Transverse colon (tissue), 4 donors: ENCODE results near the gene CREB5.

Experiments
- POLR2AphosphoS5 ChIP-seq, 3 donors: sonication (generic); formaldehyde crosslinking; IDR thresholded peaks; one replicate each; pipeline ENCODE4 v1.6.1; 2016; ENCODE audit warnings: antibody characterized with exemption in 3 of 3
- TF ChIP-seq, protein P1 (sequence below), 5 experiments: fragments of 200-600 bp in 3 of 5; fragments of 450-650 bp in 2 of 5; sonication (generic) in 3 of 5; IDR thresholded peaks; 1 replicate in 2 of 5; 2 replicates in 3 of 5; pipeline ENCODE4 v1.5.1; 2016 to 2017; ENCODE audit warnings: antibody characterized with exemption in 5 of 5, inconsistent platforms in 3 of 5, mild to moderate bottlenecking in 2 of 5, moderate library complexity in 1 of 5

DNA sequence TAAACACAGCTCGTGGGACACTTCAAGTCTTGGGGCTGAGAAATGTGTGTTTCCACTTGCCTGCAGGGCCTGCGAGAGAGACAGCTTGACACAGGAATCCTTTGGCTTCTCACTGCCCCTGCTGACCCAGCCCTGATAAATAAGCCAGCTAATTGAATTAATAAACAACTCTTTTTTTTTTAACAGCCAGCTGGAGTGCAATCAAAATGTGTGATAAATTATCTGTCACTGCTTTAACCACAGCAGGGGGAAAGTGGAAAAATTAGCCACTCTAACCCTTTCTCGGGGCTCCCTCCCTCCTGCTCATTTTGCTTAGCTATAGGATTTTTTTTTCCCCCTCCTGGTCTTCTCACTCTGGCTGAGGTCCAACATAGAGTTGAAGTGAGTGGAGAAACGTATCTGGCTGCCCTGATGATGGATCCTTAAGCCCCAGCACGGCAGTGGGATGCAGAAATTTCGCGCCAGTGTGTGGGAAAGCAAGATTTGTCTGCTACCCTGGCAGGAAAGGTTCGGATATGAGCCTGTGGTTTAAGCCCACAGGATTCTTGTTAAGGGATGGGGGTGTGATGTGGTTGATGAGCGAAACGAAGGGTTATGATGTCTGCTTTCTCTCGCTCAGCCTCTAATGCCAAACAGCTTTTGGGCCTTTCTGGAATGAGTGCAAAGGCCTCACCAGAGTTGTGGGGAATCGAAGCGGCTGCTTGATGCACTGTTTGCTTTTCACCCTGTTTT lies 372.0 kb downstream of the CREB5 start:
- TF ChIP-seq, protein P1, sequence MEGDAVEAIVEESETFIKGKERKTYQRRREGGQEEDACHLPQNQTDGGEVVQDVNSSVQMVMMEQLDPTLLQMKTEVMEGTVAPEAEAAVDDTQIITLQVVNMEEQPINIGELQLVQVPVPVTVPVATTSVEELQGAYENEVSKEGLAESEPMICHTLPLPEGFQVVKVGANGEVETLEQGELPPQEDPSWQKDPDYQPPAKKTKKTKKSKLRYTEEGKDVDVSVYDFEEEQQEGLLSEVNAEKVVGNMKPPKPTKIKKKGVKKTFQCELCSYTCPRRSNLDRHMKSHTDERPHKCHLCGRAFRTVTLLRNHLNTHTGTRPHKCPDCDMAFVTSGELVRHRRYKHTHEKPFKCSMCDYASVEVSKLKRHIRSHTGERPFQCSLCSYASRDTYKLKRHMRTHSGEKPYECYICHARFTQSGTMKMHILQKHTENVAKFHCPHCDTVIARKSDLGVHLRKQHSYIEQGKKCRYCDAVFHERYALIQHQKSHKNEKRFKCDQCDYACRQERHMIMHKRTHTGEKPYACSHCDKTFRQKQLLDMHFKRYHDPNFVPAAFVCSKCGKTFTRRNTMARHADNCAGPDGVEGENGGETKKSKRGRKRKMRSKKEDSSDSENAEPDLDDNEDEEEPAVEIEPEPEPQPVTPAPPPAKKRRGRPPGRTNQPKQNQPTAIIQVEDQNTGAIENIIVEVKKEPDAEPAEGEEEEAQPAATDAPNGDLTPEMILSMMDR (IDR thresholded peaks at IDR 0.05): no peak
- TF ChIP-seq POLR2AphosphoS5 (IDR thresholded peaks at IDR 0.05): no peak
